MCF 10A (cell line): Measurements from ENCODE around the gene KIF1B. TPM values are rescaled to one million over a fixed set of nuclear protein-coding genes. Genes with fewer than 3 reads are reported as not detected.
"Not testable (repeated sequence)": the region's sequence is repeated elsewhere in the genome, so short reads cannot be mapped to it uniquely, and the experiment has no call there.

Experiments used
- BruUV-seq: library from RNA; stranded (reverse); fragments of 400-500 nt; replicated peaks from 2 replicates; lab custom pipeline; 2021; lab: Mats Ljungman, UMichigan
- CTCF ChIA-PET: fragments of 300-600 bp; sonication (Branson Sonifier 250); formaldehyde crosslinking; extraction: SDS; loops from one replicate; lab custom pipeline; 2021; ENCODE audit warnings: antibody characterized with exemption, inconsistent platforms; lab: Yijun Ruan, JAX
- POLR2A ChIA-PET: fragments of 300-600, 350-650 bp; sonication (Branson Sonifier 250); formaldehyde crosslinking; extraction: SDS; loops from one replicate; lab custom pipeline; 2020; ENCODE audit warnings: antibody characterized with exemption, inconsistent platforms; lab: Yijun Ruan, JAX
- DNase-seq: peaks from one replicate; pipeline ENCODE4 v3.0.0-alpha.2; 2018; ENCODE audit not compliant: unreplicated experiment
- H3K27ac Mint-ChIP-seq: one replicate; pipeline ENCODE4 v1.8.0; 2022; ENCODE audit warnings: mild to moderate bottlenecking, low read depth, mixed read lengths; ENCODE audit not compliant: unreplicated experiment
- H3K27me3 Mint-ChIP-seq: one replicate; pipeline ENCODE4 v1.8.0; 2022; ENCODE audit warnings: mixed read lengths; ENCODE audit not compliant: insufficient read depth, unreplicated experiment
- H3K36me3 Mint-ChIP-seq: one replicate; pipeline ENCODE4 v1.8.0; 2022; ENCODE audit warnings: mild to moderate bottlenecking, moderate library complexity, mixed read lengths; ENCODE audit not compliant: insufficient read depth, unreplicated experiment
- H3K4me1 Mint-ChIP-seq: one replicate; pipeline ENCODE4 v1.8.0; 2022; ENCODE audit warnings: mixed read lengths; ENCODE audit not compliant: insufficient read depth, unreplicated experiment
- H3K4me3 Mint-ChIP-seq: one replicate; pipeline ENCODE4 v1.8.0; 2022; ENCODE audit warnings: mild to moderate bottlenecking, moderate library complexity, mixed read lengths; ENCODE audit not compliant: unreplicated experiment
- H3K9me3 Mint-ChIP-seq: one replicate; pipeline ENCODE4 v1.8.0; 2022; ENCODE audit warnings: mixed read lengths; ENCODE audit not compliant: unreplicated experiment
- CTCF ChIP-seq: fragments of 200-600 bp; IDR thresholded peaks from one replicate; pipeline ENCODE4 v1.8.0; 2022; ENCODE audit warnings: antibody characterized with exemption, mild to moderate bottlenecking; ENCODE audit not compliant: unreplicated experiment
- intact Hi-C: fragments of 100-400 bp; cut with micrococcal nuclease; formaldehyde crosslinking; loops from 2 replicates; pipeline ENCODE4 v1.14.1; 2022
- total RNA-seq: library from RNA; stranded (reverse); gene quantifications from 2 replicates; pipeline ENCODE4 v1.2.3, GENCODE V29; 2022

KIF1B gene
- total RNA-seq, 1 experiment from 2014 or later, result 35.9 TPM

GRCh38 chr1:10401281-10401680 is 190.9 kb downstream of the KIF1B start:
- Mint-ChIP-seq H3K9me3 (no peaks in the 10 kb centered on the region), H3K4me3 (no peak overlapping the region), H3K4me1 (peaks cover 10% of the 10 kb centered on the region), H3K27ac (peak overlapping the region; percentile 44), H3K36me3 (peaks cover 40% of the 10 kb centered on the region), H3K27me3 (no peaks in the 10 kb centered on the region)
- intact Hi-C loops, result no loop called here
- BruUV-seq, result no TSS peak
- TF ChIP-seq CTCF, result no peak
- ChIA-PET CTCF (interaction anchor here (0.7 to 2.8 kb wide), 4 partner anchors 21 to 679 kb away, joined by 3 to 25 read pairs (median 8); no protein-coding TSS in a partner anchor), POLR2A (interaction anchor here (0.6 to 3.2 kb wide), 5 partner anchors 13 to 458 kb away, joined by 3 to 85 read pairs (median 3); partner anchors contain the start of genes LZIC and NMNAT1)
- DNase-seq, result no peak

GRCh38 chr1:10402729-10403274 is 192.4 kb downstream of the KIF1B start:
- peak; percentile 29 for DNase-seq
- Mint-ChIP-seq H3K9me3 (no peaks in the 10 kb centered on the region), H3K4me3 (no peak overlapping the region), H3K27me3 (no peaks in the 10 kb centered on the region), H3K36me3 (peaks cover 53% of the 10 kb centered on the region), H3K27ac (no peak overlapping the region), H3K4me1 (peaks cover 10% of the 10 kb centered on the region)
- no peak for TF ChIP-seq CTCF
- ChIA-PET POLR2A (no interaction called here), CTCF (interaction anchor here (0.7 to 1.0 kb wide), 2 partner anchors 27 to 452 kb away, joined by 3 read pairs; no protein-coding TSS in a partner anchor)
- intact Hi-C loops, result no loop called here
- BruUV-seq, result no TSS peak

DNA sequence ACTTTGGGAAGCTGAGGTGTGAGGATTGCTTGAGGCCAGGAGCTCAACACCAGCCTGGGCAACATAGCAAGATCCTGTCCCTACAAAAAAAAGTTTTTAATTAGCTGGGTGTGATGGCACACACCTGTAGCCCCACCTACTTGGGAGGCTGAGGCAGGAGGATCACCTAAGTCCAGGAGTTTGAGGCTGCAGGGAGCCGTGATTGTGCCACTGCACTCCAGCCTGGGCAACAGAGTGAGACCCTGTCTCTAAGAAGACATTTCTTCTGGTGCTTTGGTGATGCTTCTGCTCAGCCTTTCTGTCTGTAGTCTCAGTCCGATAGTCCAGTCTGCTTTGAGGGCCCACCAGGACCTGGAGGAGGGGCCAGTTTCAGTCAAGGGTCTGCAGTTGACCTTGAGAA is 196.8 kb downstream of the KIF1B start:
- CTCF ChIA-PET, result interaction anchor here (0.6 to 0.8 kb wide), 3 partner anchors 40 to 149 kb away, joined by 3 to 4 read pairs (median 3); no protein-coding TSS in a partner anchor
- TF ChIP-seq CTCF, result no peak
- Mint-ChIP-seq H3K27ac (no peak overlapping the region), H3K36me3 (peaks cover 81% of the 10 kb centered on the region), H3K27me3 (no peaks in the 10 kb centered on the region), H3K9me3 (no peaks in the 10 kb centered on the region), H3K4me3 (no peak overlapping the region), H3K4me1 (no peaks in the 10 kb centered on the region)
- POLR2A ChIA-PET, result no interaction called here
- BruUV-seq, result no TSS peak
- DNase-seq, result no peak
- intact Hi-C loops, result no loop called here

DNA sequence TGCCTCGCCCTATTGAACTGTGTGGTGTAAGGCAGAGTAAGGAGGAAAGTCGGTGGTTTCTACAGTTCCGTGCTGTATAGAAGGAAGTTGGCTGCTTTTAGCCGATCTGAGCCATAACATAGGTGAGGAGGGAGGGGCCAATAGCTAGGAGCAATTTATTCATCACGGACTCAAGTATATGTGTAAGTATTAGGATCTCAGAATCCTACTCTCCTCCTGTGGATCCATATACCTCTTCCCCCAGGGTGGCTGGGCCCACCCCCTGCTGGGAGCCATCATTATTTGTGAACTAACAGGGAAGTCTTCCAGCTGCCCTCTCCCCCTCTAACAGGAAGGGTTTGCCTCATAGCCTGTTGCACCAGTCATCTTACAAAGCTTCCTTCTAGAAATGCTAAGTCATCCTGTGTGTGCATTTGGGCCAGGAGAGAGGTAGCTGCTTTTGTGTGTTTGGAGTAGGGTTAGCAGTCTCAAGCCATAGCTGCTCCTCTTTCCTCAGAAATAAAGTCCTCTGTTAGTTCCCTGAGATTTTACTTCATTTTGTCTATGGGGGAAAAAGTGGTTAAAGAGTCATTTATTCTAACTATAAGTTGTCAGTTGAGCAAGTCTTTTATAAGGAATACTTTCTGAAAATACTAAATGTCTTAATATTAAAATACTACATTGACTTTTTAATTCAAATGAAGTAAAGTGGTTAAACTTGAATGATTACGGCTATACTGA is 205.0 kb downstream of the KIF1B start:
- Mint-ChIP-seq H3K27me3 (no peaks in the 10 kb centered on the region), H3K9me3 (no peaks in the 10 kb centered on the region), H3K27ac (peak overlapping the region; percentile 19), H3K4me3 (no peak overlapping the region), H3K36me3 (peaks cover 94% of the 10 kb centered on the region), H3K4me1 (no peaks in the 10 kb centered on the region)
- TF ChIP-seq CTCF, result no peak
- intact Hi-C loops, result no loop called here
- ChIA-PET CTCF (interaction anchor here (1.9 to 2.1 kb wide), 2 partner anchors 14 to 38 kb away, joined by 6 to 7 read pairs; no protein-coding TSS in a partner anchor), POLR2A (no interaction called here)
- DNase-seq, result peak; percentile 71
- BruUV-seq, result no TSS peak

- H3K4me3 Mint-ChIP-seq, BruUV-seq, POLR2A ChIA-PET, H3K27ac Mint-ChIP-seq, intact Hi-C loops, H3K4me1 Mint-ChIP-seq, H3K27me3 Mint-ChIP-seq, DNase-seq, H3K9me3 Mint-ChIP-seq: not testable (repeated sequence)
- peaks cover 98% of the 10 kb centered on the region for H3K36me3 Mint-ChIP-seq
- CTCF ChIA-PET, result interaction anchor here (1.9 to 2.1 kb wide), 2 partner anchors 13 to 39 kb away, joined by 6 to 7 read pairs; no protein-coding TSS in a partner anchor
Measured at GRCh38 chr1:10415967-10416366, 205.6 kb downstream of the KIF1B start.

GRCh38 chr1:10418741-10419140 is 208.4 kb downstream of the KIF1B start:
- H3K4me1 Mint-ChIP-seq, BruUV-seq, H3K27ac Mint-ChIP-seq, intact Hi-C loops, POLR2A ChIA-PET, H3K27me3 Mint-ChIP-seq, H3K9me3 Mint-ChIP-seq, H3K4me3 Mint-ChIP-seq, DNase-seq: not testable (repeated sequence)
- CTCF ChIA-PET, result interaction anchor here (0.6 kb wide), 1 partner anchor 891 kb away, joined by 3 read pairs; no protein-coding TSS in a partner anchor
- H3K36me3 Mint-ChIP-seq, result peaks cover 82% of the 10 kb centered on the region
